ENCODE measurements around the gene LCE5A.

LCE5A gene

GRCh38 chr1:152495066-152495675, 15.4 kb upstream of the LCE5A start:
- peak; percentile 57 for DNase-seq
- no peak overlapping the region for H3K4me3 ChIP-seq (ENCODE audit: low read depth, low read length)
- H3K36me3 ChIP-seq, result no peaks in the 10 kb centered on the region
- H3K27me3 ChIP-seq, result no peaks in the 10 kb centered on the region
- H3K4me1 ChIP-seq, result no peaks in the 10 kb centered on the region
- no peaks in the 10 kb centered on the region for H3K9me3 ChIP-seq
- peak; percentile 86 for TF ChIP-seq CTCF (IDR thresholded peaks at IDR 0.05; ENCODE audit: low read depth, low read length)

- H3K9me3 ChIP-seq, result no peaks in the 10 kb centered on the region
- H3K36me3 ChIP-seq, result no peaks in the 10 kb centered on the region
- DNase-seq, result no peak
- H3K27me3 ChIP-seq, result no peaks in the 10 kb centered on the region
- no peaks in the 10 kb centered on the region for H3K4me1 ChIP-seq
- peak; percentile 43 for TF ChIP-seq CTCF (IDR thresholded peaks at IDR 0.05; ENCODE audit: low read depth, low read length)
- H3K4me3 ChIP-seq (ENCODE audit: low read depth, low read length), result no peak overlapping the region
These were observed 13.3 kb upstream of the LCE5A start for GRCh38 chr1:152497273-152497672.

GRCh38 chr1:152501704-152502103, 8.9 kb upstream of the LCE5A start:
- H3K9me3 ChIP-seq, result no peaks in the 10 kb centered on the region
- no peak for DNase-seq

GRCh38 chr1:152502496-152503180, 8.0 kb upstream of the LCE5A start:
- Histone ChIP-seq H3K9me3 (no peaks in the 10 kb centered on the region), H3K27me3 (no peaks in the 10 kb centered on the region), H3K36me3 (no peaks in the 10 kb centered on the region), H3K4me1 (no peaks in the 10 kb centered on the region), H3K4me3 (ENCODE audit: low read depth, low read length) (no peak overlapping the region)
- TF ChIP-seq CTCF (IDR thresholded peaks at IDR 0.05; ENCODE audit: low read depth, low read length), result no peak
- no peak for DNase-seq

More at GRCh38 chr1:152501704-152502103, 8.9 kb upstream of the LCE5A start:
- H3K27me3 ChIP-seq, result no peaks in the 10 kb centered on the region
- TF ChIP-seq CTCF (IDR thresholded peaks at IDR 0.05; ENCODE audit: low read depth, low read length), result no peak
- H3K4me1 ChIP-seq, result no peaks in the 10 kb centered on the region
- H3K36me3 ChIP-seq, result no peaks in the 10 kb centered on the region
- no peak overlapping the region for H3K4me3 ChIP-seq (ENCODE audit: low read depth, low read length)

- Histone ChIP-seq H3K27me3 (no peaks in the 10 kb centered on the region), H3K4me3 (ENCODE audit: low read depth, low read length) (no peak overlapping the region), H3K9me3 (no peaks in the 10 kb centered on the region), H3K4me1 (no peaks in the 10 kb centered on the region), H3K36me3 (no peaks in the 10 kb centered on the region)
- TF ChIP-seq CTCF (IDR thresholded peaks at IDR 0.05; ENCODE audit: low read depth, low read length), result no peak
- DNase-seq, result no peak
These were observed 5.5 kb upstream of the LCE5A start for GRCh38 chr1:152505083-152505482.

GRCh38 chr1:152506899-152507498, 3.6 kb upstream of the LCE5A start:
- no peak overlapping the region for H3K4me3 ChIP-seq (ENCODE audit: low read depth, low read length)
- H3K9me3 ChIP-seq, result no peaks in the 10 kb centered on the region
- no peaks in the 10 kb centered on the region for H3K27me3 ChIP-seq
- no peaks in the 10 kb centered on the region for H3K36me3 ChIP-seq
- DNase-seq, result no peak
- TF ChIP-seq CTCF (IDR thresholded peaks at IDR 0.05; ENCODE audit: low read depth, low read length), result no peak
- no peaks in the 10 kb centered on the region for H3K4me1 ChIP-seq
